ENCODE data around the gene RSPH1.

RSPH1 gene

GRCh38 chr21:42496120-42496838 is at the start of gene RSPH1:
TSS of gene RSPH1 (minus strand) at chr21:42496224. CDS start at chr21:42496186, 38 bp downstream.
- peak; percentile 97 for FAIRE-seq

GRCh38 chr21:42545745-42546144 is 49.7 kb upstream of the RSPH1 start:
- FAIRE-seq, result no peak

- no peak for FAIRE-seq
These were observed 49.3 kb upstream of the RSPH1 start for GRCh38 chr21:42545317-42545716.

GRCh38 chr21:42544544-42544943 is 48.5 kb upstream of the RSPH1 start:
- no peak for FAIRE-seq

GRCh38 chr21:42543106-42543847 is 47.3 kb upstream of the RSPH1 start:
- FAIRE-seq, result no peak

GRCh38 chr21:42542596-42542995 is 46.6 kb upstream of the RSPH1 start:
- FAIRE-seq, result no peak

- no peak for FAIRE-seq
These were observed 46.2 kb upstream of the RSPH1 start for GRCh38 chr21:42542196-42542595.

- FAIRE-seq, result no peak
These were observed 45.6 kb upstream of the RSPH1 start for GRCh38 chr21:42541618-42542017.

GRCh38 chr21:42541174-42541573 is 45.1 kb upstream of the RSPH1 start:
- FAIRE-seq, result no peak

GRCh38 chr21:42540396-42540795 is 44.4 kb upstream of the RSPH1 start:
- no peak for FAIRE-seq

GRCh38 chr21:42539931-42540343 is 43.9 kb upstream of the RSPH1 start:
- no peak for FAIRE-seq

- FAIRE-seq, result no peak
These were observed 43.3 kb upstream of the RSPH1 start for GRCh38 chr21:42539342-42539741.

GRCh38 chr21:42538479-42539275 is 42.7 kb upstream of the RSPH1 start:
- no peak for FAIRE-seq

GRCh38 chr21:42537106-42537742 is 41.2 kb upstream of the RSPH1 start:
- FAIRE-seq, result no peak

- FAIRE-seq, result no peak
These were observed 40.6 kb upstream of the RSPH1 start for GRCh38 chr21:42536601-42537000.

- FAIRE-seq, result no peak
These were observed 39.7 kb upstream of the RSPH1 start for GRCh38 chr21:42535602-42536171.

GRCh38 chr21:42534421-42535378 is 38.7 kb upstream of the RSPH1 start:
- no peak for FAIRE-seq

GRCh38 chr21:42533963-42534355 is 37.9 kb upstream of the RSPH1 start:
- FAIRE-seq, result no peak

- no peak for FAIRE-seq
These were observed 37.4 kb upstream of the RSPH1 start for GRCh38 chr21:42533306-42533962.

- no peak for FAIRE-seq
These were observed 36.6 kb upstream of the RSPH1 start for GRCh38 chr21:42532466-42533181.

Measured in G401.6 (cell line).